GM21515 (cell line): ENCODE data around the gene PPP1R12B.
"Not testable (repeated sequence)": the region's sequence is repeated elsewhere in the genome, so short reads cannot be mapped to it uniquely, and the experiment has no call there.

Experiments used
- ATAC-seq: cut with Tn5 transposase; IDR thresholded peaks from one replicate; pipeline ENCODE4 v1.9.1; 2021; ENCODE audit not compliant: unreplicated experiment

Gene PPP1R12B

DNA sequence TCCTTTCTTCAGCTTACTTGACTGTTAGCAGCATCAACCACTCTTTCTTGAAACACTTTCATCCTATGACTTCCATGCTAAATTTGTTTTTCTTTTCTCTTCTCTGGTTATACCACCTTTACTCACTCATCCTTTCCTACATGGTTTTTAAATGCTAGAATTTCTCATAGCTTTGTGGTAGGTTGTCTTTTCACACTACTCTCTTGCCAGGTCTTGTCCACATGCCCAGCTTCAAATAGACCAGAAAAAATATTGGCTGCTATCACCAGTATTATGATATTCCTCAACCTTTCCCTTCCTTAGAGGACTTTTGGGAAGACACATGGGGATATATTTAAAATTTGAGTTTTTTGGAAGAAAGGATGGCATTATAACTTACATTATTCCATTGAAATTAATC is 48.8 kb downstream of the PPP1R12B start:
- no peak for ATAC-seq

DNA sequence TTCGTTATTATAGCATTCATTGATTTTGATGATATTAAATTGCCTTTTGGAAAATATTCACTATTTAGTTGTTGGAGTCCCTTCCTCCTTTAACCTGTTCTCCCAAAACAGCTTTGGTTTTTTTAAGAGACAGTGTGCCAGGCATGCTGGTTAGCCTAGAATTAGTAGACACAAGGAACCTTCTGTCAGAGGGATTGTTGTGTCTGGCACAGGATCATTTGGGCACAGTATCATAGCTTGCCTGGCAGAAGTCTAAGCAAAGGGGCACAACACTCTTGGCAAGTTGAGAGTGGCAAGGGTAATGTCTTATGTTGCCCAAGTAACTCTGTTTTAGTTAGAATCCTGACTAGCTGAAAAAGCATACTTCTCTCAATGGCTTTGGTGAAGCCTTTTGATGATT is 49.9 kb downstream of the PPP1R12B start:
- not testable (repeated sequence) for ATAC-seq

DNA sequence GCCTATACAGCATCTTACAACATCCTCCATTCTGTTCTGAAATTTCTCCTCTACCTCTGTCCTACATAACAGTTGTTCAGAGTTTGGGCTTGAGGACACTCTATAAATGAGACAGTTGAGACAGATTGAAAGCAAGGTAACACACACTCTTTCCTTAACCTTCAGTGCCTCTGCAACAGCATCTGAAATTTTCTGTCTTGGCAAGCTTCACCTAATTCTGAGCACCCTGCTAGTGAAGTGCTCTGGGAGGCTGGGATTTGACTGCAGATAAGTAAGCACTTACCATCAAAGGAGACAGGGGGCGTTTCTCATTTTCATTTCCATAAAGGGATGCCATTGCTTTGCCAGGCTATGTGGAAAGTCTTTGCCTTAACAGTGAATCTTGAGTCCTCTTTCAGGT is 53.3 kb downstream of the PPP1R12B start:
- not testable (repeated sequence) for ATAC-seq

DNA sequence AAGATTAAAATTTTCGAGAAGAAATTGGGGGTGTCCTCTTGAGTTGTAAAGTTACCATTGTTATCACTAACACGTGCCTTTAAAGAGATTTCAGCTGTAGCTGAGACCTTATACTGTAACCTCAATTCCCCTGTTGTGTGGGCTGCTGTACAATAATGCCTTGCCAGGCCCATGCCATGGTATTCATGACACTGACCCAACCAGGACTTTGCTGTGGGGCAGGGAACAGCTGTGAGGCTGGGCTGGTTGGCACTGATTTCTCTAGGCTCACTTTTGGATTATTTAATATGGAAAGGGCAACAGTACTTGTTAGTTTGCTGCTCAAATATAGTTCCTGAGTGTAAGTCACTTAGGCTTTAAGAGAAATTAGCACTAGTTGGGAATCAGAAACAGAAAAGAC is 54.9 kb downstream of the PPP1R12B start:
- not testable (repeated sequence) for ATAC-seq

DNA sequence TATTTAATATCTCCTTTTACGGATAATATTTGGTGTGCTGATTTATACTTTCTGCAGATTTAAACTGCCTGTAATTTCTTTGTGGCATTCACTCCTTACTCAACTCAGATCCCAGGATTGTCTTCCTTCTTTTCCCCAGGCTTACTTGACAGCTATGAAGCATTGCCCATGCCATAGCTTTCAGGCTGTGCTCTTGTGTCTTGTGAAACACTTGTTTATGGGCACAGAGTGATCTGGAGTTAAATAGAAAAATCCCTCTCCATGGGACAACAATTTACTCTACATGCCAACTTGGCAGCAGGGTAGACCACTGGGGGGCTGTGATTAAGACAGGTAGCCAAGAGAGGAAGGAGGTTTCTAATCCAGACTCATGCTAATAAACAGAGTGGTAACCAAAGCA is 57.4 kb downstream of the PPP1R12B start:
- no peak for ATAC-seq

DNA sequence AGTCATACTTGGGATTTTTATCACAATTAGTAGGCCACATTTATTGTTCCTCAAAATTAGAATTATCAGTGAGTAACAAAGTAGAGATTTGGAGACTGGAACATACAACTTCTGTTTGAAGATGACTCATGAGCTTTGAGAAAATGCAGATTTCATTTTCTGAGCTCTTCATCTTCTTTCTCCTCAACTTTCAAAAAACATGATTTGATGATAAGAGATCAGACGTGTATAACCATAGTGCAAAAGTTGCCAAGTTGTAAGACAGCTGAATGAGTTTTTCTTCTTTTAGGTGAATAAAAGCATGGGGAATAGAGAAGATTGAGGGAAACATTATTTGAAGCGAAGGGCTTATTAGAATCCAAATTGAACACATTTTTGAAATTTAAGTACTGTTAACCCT is 58.4 kb downstream of the PPP1R12B start:
- not testable (repeated sequence) for ATAC-seq

DNA sequence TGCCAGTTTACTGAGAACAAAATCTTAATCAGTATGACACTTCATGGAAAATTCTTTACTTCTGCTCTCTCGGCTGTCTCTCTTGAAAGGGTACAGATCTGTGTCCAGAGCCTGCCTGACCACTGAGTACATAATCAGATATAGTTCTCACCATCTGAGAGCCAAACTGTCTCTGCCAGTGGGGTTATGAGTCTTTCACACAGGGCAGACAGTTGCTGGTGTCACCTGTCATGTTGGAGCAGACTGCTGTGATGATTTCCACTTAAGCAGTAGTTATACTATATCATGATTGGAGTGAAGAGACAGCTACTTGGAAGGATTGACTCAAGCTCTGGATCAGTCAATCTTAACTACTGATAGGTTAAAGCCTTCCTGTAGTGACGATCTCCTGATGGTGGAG is 58.9 kb downstream of the PPP1R12B start:
- not testable (repeated sequence) for ATAC-seq

DNA sequence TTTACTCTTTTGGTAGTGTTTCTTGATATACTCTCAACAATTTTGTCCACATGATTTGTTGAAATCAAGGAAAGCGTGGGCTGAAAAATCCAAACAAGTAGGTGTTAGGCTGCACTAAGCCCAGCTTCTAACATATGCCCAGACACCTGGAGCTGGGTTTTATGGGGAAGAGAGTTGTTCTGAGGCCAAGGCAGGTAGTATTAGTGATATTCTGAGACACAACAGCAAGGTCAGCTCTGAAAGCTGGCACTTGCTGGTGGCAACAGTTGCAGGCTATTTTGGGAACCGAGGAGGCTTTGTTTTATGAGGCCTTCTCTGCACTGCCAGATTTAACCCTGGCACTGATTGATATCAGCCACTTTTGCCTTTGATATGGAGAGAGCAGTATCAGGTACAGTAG is 61.8 kb downstream of the PPP1R12B start:
- ATAC-seq: not testable (repeated sequence)

DNA sequence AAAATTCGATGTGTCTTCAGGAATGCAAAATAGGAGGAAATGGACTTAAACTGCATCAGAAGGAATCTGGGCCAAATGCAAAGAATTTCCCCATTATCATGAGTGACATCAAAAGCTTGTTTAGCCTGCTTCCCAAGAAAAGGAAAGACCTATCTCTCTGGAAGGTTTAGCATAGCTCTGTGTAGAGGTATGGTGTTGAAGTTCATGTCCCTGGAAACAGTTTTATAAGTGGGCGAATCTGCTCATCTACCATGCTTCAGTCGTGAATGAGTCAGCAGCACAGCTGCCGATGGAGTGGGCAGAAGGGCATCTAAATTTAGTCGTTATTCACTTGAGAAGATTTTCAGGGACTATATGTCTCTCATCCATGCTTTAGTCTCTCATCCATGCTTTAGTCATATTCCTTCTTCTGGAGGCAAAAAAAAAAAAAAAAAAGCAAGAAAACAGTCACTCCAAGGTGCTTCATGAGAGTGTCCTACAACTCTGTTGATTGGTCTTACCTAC is 62.4 kb downstream of the PPP1R12B start:
- ATAC-seq: not testable (repeated sequence)

DNA sequence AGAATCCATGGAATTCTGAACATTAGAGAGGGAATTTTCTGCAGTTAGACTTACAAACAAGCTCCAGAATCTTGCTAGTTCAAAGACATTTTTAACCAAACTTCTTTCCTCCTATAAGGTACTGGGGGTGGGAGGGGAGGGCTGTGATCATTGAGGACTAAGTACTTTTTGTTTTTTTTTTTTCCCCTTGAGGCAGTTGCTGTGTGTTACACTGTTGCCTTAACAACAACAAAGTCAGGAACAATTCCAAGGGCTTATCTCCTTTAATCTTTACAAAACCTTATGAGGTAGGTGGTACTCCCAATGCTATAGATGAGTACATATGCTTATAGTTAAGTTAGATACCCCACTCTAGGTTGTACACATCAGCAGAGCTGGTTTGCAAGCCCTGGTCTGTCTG is 62.9 kb downstream of the PPP1R12B start:
- ATAC-seq: no peak

DNA sequence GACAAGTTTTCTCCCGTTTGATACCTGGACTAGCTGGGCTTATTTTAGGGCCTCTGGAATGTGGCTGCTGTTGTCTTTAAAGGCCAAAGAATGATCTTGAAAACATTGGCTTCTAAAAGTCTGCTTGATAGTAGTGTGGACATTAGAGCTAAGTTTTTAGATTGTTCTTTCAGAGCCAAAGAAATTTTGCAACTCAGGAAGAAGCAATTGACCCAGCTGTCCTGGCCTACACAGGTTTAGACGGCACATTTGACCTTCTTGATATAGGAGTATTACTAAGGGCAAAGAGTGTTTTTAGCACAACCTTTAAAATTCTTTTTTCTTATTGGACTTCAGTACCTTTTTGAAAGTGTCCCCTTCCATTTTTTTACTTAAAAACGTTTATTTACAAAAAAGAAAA is 63.9 kb downstream of the PPP1R12B start:
- not testable (repeated sequence) for ATAC-seq

DNA sequence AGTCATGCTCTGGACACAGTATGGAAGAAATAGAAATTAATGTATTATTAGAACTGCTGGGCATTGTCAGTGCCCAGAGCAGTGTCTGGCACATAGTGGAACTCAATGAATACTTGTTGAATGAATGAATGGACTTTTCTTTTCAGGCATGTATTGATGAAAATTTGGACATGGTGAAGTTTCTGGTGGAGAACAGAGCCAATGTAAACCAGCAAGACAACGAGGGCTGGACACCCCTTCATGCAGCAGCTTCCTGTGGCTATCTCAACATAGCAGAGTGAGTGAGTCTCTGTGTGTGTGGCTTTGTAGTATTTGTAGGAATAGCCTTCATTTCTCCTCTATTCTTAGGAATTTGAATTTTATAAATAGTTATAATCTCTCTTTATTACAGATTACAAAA is 68.1 kb downstream of the PPP1R12B start:
- ATAC-seq: no peak

DNA sequence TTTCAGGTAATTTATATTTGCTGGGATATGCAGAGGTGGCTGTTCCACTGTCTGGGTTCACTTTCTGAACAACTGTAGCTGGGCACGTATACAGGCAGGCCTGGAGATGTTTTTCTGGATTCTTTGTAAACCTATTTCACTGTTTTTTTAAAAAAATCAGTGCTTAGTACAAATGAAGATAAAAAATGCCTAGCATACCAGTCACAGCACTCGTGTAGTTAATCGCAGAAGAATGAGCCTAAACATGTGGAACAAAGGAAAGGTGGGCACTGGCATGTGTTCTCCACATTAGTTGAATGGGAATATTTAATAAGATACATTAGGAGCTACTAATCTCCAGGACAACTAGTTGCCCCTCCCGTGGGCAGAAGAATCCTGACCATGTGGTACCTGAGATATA is 68.6 kb downstream of the PPP1R12B start:
- ATAC-seq: not testable (repeated sequence)

DNA sequence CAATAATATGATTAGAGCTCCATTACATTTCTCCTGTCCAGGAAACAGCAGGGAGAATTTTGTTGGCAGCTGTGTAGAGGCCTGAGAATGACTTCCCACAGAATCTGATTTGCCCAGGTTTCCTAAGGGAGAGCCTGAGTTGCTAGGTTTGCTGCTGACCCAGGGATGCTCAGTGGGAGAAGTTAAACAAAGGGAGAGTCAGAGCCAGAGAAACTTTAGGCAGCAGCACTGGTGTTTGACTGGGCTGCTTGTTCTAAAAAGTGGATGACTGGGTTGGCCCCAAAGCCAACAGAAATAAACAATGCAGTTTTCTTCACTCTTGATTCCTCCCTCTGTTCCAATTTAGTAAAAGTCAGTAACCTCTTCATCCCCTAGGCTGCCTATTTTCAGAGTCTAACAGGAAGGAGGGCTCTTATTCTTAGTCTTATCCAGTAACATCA is 69.3 kb downstream of the PPP1R12B start:
- not testable (repeated sequence) for ATAC-seq

DNA sequence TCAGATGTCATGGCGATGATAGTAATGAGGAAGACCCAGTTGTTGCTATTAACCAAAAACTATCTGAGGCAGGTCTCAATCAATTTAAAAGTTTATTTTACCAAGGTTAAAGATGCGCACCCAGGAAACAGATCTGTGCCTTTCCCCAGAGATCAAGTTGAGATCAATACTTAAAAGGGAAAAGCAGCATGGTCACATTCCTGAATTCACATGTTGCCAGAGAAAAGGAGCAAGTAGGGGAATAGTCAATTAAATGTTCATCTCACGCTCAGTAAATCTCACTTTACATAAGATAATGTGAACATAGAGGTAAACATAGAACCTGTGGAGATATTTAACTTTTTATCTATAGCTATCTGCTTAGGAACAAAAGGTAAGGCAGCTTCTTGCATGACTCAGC is 71.2 kb downstream of the PPP1R12B start:
- not testable (repeated sequence) for ATAC-seq

DNA sequence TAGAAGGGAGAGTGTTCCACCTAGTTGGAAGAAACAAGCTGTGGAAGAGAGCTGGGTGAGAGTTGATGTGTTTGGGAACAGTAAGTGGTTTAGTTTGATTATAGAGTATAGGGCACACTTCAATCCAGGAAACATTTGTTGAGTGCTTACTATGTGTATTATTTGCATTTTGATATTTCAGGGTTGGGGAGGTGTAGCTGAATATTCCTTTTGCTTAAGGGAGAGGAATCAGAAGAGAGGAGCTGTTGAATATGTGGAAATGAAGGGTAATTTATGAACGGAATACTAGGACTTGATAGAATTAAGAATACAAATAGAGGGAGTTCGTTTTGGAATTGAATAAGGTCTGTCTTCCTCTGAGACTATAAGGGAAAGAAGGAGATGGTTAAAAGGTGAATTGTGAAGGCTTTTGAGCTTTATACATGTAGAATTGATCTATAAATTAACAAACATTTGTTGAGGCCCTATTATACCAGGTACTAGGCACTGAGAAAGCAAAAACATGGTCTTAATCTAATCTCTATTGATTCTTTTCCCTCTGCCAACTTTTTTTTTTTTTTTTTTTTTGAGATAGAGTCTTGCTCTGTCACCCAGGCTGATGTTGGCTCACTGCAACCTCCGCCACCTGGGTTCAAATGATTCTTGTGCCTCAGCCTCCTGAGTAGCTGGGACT is 72.1 kb downstream of the PPP1R12B start:
- not testable (repeated sequence) for ATAC-seq

DNA sequence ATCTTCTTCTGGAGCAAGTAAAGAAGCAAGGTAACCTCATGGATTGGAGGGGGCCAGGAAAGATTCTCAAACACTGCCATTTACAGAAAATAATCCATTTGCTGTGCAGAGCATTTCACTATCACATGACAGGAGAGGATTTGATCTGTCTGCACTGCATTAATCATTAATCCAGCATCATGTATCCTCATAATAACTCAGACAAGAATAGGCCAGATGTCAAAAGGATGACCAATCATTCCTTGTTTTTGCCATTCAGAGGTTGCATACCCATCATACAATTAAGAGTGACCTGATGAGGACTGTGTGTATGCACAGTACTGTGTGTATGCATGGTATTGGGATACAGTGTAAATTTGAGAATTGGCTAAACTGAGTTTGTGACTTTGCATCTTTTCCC is 74.2 kb downstream of the PPP1R12B start:
- ATAC-seq: not testable (repeated sequence)

DNA sequence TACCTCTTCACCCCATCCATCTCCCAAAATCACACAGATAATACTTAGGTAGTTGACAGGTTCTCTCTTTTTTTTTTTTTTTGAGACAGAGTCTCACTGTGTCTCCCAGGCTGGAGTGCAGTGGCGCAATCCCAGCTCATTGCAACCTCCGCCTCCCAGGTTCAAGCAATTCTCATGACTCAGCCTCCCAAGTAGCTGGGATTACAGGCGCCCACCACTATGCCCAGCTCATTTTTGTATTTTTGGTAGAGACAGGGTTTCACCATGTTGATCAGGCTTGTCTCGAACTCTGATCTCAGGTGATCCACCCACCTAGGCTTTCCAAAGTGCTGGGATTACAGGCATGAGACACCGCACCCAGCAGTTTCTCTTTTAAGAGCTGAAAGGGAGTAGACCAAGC is 75.8 kb downstream of the PPP1R12B start:
- not testable (repeated sequence) for ATAC-seq

DNA sequence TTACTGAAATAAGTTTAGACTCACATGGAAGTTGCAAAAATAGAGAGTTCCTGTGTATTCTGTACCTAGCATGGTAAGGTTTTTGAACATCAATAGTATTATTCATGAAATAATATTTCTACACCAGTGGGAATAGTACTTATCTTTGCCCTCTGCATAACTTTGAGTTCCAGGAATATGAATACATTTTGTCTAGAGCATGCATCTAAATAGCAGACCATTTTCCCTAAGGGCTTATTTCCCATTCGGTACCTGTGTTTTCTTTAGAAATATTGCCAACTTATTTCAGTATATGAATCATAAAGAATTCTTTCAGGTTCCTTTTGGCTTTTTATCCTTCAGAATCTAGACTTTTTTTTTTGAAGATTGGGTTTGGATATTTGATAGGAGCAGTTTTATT is 81.6 kb downstream of the PPP1R12B start:
- not testable (repeated sequence) for ATAC-seq

DNA sequence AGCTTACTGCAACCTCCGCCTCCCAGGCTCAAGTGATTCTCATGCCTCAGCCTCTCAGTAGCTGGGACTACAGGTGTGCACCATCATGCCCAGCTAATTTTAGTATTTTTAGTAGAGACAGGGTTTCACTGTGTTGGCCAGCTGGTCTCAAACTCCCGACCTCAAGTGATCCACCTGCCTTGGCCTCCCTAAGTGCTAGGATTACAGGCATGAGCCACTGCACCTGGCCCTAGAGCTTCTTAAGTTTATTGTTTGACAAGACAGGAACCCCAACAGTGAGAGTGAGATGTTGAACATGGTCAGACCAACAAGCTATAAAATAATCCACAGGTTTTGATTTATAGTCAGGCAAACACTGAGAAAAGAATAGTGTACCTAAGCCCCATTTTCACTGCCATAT is 83.8 kb downstream of the PPP1R12B start:
- ATAC-seq: not testable (repeated sequence)

DNA sequence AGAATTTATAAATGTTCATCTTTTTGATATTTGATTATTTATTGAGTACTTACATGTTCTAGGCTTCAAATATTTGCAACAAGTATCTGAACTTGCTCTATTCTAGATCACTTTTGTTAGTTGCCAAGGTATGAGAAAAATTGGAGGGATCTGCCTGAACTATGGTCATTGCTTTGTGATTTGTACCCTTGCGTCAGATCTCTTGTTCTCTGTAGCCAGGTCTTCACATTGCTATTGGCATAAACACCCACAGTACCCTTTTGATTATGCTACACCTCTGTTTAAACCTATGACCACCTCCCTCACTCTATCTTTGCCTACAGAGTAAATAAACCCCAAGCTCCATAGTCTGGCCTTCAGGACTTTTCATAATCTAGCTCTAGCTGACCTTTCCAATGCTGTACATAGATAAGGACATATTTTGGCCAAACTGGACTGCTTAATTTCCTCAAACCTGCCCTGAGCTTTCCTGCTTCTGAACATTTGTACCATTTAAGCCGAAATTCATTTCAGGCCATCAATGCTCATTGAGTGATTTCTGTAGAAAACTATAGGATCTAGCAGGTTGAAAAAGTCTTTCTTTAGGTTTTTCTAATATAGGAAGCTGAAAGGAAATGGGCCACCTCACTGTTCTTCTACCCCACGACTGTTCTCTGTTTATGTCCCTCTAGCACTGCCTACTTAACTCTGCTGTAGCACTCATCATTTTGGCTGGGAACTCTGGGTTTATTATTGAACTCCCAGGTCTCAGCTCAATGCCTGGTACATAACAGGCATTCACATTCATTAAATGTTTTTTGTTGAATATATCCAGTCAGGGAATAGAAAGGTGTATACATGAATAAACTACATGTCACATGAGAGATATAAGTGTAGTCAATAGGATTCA is 84.9 kb downstream of the PPP1R12B start:
- ATAC-seq: no peak

DNA sequence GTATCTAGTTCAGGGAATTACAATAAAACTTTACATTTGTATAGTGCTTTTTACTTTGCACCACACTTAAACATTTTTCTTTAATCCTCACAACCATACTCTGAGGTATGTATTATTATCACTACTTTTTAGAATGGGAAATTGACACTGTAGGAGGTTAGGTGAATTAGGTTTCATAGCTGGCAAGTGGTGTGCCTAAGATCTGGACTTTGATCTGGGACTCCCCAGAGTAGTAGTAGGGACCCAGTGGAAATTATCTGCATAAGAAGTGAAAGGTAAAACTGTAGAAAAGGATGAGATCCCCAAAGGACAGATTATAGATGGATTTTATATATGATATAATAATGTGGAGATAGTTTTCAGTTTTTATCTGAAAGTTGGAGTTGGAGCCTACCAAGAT is 85.6 kb downstream of the PPP1R12B start:
- ATAC-seq: no peak
